Esophagus muscularis mucosa (tissue), 4 donors: ENCODE results near the gene HS2ST1. TPM values are rescaled to one million over a fixed set of nuclear protein-coding genes. Genes with fewer than 3 reads are reported as not detected.
A peak's percentile ranks its signal among the peaks of the same experiment; 100 is the strongest.

Experiments used
- DNase-seq: peaks from one replicate; pipeline ENCODE4 v3.0.0-alpha.2; 2017; ENCODE audit errors: extremely low spot score
- H3K27ac ChIP-seq, 4 donors: fragments of 200-600 bp; sonication (generic); replicated peaks in 1 of 4; 1 replicate in 3 of 4; 2 replicates in 1 of 4; pipeline ENCODE4 v1.5.1; 2016 to 2019; ENCODE audit warnings: mild to moderate bottlenecking in 1 of 4
- H3K27me3 ChIP-seq, 4 donors: fragments of 200-600 bp; sonication (generic); one replicate each; pipeline versions ENCODE4 v1.5.1 to v1.6.0; 2016 to 2019
- H3K36me3 ChIP-seq, 4 donors: fragments of 200-600 bp; sonication (generic); one replicate each; pipeline ENCODE4 v1.5.1; 2016 to 2019
- H3K4me1 ChIP-seq, 4 donors: fragments of 200-600 bp; sonication (generic); one replicate each; pipeline ENCODE4 v1.5.1; 2016 to 2019
- H3K4me3 ChIP-seq, 4 donors: fragments of 200-600 bp; sonication (generic); 1 replicate in 2 of 4; 2 replicates in 2 of 4; pipeline ENCODE4 v1.5.1; 2016 to 2019; ENCODE audit warnings: mild to moderate bottlenecking in 4 of 4, moderate library complexity in 1 of 4
- H3K9me3 ChIP-seq, 4 donors: fragments of 200-600 bp; sonication (generic); 1 replicate in 3 of 4; 2 replicates in 1 of 4; pipeline ENCODE4 v1.5.1; 2016 to 2019
- EP300 ChIP-seq: sonication (generic); formaldehyde crosslinking; IDR thresholded peaks from one replicate; pipeline ENCODE4 v1.6.1; 2017; ENCODE audit warnings: antibody characterized with exemption
- POLR2A ChIP-seq: fragments of 450-650 bp; IDR thresholded peaks from one replicate; pipeline ENCODE4 v1.6.1; 2017; ENCODE audit warnings: antibody characterized with exemption, moderate library complexity, mild to moderate bottlenecking, low read depth
- POLR2AphosphoS5 ChIP-seq, 2 donors: sonication (generic); formaldehyde crosslinking; IDR thresholded peaks; one replicate each; pipeline ENCODE4 v1.6.1; 2017; ENCODE audit warnings: antibody characterized with exemption in 2 of 2
- WGBS: methylation state at CpG from one replicate; pipeline ENCODE4 v1.1.5; 2018; 5-methylcytosine and 5-hydroxymethylcytosine counted together
- intact Hi-C: fragments of 100-400 bp; cut with DNase I; formaldehyde crosslinking; loops from one replicate; pipeline ENCODE4 v1.15.1; 2023
- total RNA-seq, 4 donors: library from RNA; depleted of rRNA; stranded (reverse); fragments of >200 nt; gene quantifications; one replicate each; pipeline versions ENCODE4 v1.1.0 to v1.2.1, GENCODE V29; 2016
- TF ChIP-seq, protein P1 (sequence below), 3 experiments: fragments of 200-600 bp in 2 of 3; fragments of 450-650 bp in 1 of 3; sonication (generic) in 2 of 3; IDR thresholded peaks; one replicate each; pipeline ENCODE4 v1.5.1; 2017 to 2019; ENCODE audit warnings: antibody characterized with exemption in 3 of 3, mild to moderate bottlenecking in 2 of 3, moderate library complexity in 1 of 3

HS2ST1 gene
- total RNA-seq, 4 donors from 2014 or later = 8.5 to 11.6 (median 9.4) TPM

DNA sequence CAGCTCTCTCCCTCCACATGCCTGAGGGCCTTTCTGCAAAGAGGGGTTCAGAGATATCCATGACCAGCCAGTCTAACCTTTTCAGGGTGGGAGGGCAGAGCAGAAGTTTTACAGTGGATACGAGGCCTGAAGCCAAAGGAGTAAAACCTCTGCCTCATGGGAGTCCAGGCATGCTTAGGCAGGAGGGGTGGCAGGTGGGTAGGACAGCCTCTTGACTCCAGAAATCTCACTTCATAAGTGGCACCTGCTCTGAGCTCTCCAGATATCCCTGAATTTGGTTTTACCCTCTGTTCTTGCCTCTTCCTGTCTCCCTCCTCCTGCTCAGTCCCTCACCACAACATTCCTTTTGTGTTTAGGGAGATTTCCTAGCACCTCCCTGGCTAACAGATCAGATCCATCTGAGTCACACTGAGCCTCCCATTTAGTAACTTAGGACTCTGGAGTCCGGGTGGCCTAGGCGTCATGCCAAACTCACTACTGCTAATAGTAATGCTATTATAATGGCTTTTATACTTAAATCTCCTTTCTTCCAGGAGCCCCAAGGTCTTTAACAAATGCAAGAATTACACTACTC is 201.0 kb downstream of the HS2ST1 start:
- 86% methylated on average over 3 of the region's 3 CpGs for WGBS
- no peaks in the 10 kb centered on the region for H3K27me3 ChIP-seq
- TF ChIP-seq, protein P1, sequence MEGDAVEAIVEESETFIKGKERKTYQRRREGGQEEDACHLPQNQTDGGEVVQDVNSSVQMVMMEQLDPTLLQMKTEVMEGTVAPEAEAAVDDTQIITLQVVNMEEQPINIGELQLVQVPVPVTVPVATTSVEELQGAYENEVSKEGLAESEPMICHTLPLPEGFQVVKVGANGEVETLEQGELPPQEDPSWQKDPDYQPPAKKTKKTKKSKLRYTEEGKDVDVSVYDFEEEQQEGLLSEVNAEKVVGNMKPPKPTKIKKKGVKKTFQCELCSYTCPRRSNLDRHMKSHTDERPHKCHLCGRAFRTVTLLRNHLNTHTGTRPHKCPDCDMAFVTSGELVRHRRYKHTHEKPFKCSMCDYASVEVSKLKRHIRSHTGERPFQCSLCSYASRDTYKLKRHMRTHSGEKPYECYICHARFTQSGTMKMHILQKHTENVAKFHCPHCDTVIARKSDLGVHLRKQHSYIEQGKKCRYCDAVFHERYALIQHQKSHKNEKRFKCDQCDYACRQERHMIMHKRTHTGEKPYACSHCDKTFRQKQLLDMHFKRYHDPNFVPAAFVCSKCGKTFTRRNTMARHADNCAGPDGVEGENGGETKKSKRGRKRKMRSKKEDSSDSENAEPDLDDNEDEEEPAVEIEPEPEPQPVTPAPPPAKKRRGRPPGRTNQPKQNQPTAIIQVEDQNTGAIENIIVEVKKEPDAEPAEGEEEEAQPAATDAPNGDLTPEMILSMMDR (IDR thresholded peaks at IDR 0.05) = no peak
- no peak for TF ChIP-seq EP300
- TF ChIP-seq POLR2AphosphoS5 (IDR thresholded peaks at IDR 0.05) = no peak
- no peak for TF ChIP-seq POLR2A
- H3K27ac ChIP-seq = no peak overlapping the region
- DNase-seq = peak; percentile 80
- no peak overlapping the region for H3K4me3 ChIP-seq
- no peaks in the 10 kb centered on the region for H3K9me3 ChIP-seq
- H3K36me3 ChIP-seq = no peaks in the 10 kb centered on the region
- no peaks in the 10 kb centered on the region for H3K4me1 ChIP-seq
- intact Hi-C loops = no loop called here

DNA sequence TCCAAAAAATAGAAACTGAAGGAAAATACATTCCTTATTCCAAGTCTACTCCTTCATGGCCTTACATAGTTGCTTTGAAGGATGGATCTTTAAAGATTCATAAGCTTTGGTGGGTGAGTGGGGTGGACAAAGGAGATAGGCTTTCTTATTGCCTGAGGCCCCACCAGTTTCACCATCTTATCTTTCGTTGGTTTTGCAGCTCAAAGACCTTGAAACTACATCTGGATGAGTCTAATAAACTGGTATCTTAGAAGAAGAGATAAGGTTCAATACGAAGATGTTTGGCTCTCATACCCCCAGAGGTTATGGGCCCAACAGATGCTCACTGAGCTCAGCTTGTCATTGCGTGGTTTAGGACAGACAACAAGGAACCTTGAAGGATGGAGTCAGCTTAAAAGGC is 201.5 kb downstream of the HS2ST1 start:
- Histone ChIP-seq H3K27ac (no peak overlapping the region), H3K27me3 (no peaks in the 10 kb centered on the region), H3K9me3 (no peaks in the 10 kb centered on the region), H3K36me3 (no peaks in the 10 kb centered on the region), H3K4me1 (no peaks in the 10 kb centered on the region), H3K4me3 (no peak overlapping the region)
- TF ChIP-seq, protein P1 (IDR thresholded peaks at IDR 0.05) = no peak
- TF ChIP-seq EP300 (no peak), POLR2AphosphoS5 (IDR thresholded peaks at IDR 0.05) (no peak), POLR2A (no peak)
- intact Hi-C loops = no loop called here
- DNase-seq = no peak
- WGBS = 95% methylated on average over 3 of the region's 3 CpGs

DNA sequence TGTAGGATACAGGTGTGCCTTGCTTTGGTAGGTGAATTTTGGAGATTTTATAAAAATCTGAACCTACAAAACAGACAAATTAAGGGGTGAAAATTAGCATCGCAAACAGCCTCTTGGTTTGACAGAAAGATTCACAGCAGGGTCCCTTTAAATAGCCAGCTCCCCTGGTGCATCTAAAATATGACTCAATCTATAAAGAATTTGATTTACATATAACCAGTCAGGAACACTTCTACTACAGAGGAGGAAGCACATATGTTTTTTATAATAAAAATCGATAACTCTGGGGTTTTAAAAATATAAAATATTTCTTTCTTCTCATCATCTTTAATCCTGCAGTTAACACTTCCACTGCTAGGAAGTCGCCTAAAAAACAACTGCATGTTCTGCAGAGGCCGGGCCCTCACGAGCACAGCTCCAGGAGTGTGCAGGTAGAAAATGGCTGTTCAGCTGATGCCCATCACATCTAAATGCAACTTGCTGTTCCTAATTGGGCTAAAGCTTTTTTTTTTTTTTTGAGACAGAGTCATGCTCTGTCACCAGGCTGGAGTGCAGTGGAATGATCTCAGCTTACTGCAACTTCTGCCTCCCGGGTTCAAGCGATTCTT is 203.4 kb downstream of the HS2ST1 start:
- no peaks in the 10 kb centered on the region for H3K36me3 ChIP-seq
- intact Hi-C loops = no loop called here
- WGBS = 79% methylated on average over 7 of the region's 7 CpGs
- TF ChIP-seq EP300 = no peak
- TF ChIP-seq, protein P1 (IDR thresholded peaks at IDR 0.05) = no peak
- no peak for TF ChIP-seq POLR2AphosphoS5 (IDR thresholded peaks at IDR 0.05)
- TF ChIP-seq POLR2A = no peak
- no peak overlapping the region for H3K4me3 ChIP-seq
- peak; percentile 12 for DNase-seq
- no peak overlapping the region for H3K27ac ChIP-seq
- H3K4me1 ChIP-seq = no peaks in the 10 kb centered on the region
- H3K27me3 ChIP-seq = no peaks in the 10 kb centered on the region
- no peaks in the 10 kb centered on the region for H3K9me3 ChIP-seq

DNA sequence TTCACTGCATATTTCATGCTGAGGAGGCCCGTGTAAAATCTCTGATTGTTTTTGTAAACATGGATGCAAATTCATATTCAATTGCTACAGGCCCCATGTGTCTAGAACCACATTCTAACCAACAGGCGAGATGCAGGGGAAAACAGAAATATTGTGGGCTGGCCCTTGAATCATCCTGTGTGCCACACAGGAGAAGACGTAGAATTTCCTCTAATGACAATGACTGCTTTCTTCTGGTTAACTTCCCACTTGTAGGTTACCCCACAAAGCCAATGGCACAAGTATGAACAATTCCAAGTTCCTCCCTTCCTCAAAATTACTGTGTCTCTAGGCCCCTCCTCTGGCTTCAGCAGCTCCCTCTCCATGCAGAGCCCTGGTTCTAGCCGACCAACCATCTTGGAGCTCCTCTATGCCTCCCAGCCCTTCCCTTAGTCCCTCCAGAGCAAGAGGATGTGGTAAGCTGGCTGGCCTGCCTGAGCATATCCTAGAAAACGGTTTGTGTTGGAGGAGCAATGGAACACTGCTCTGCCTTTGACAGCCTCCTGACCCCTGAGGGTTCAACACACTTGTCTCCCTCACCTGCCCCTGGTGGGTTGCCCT is 205.2 kb downstream of the HS2ST1 start:
- intact Hi-C loops = no loop called here

More for the DNA sequence above, 205.2 kb downstream of the HS2ST1 start:
- Histone ChIP-seq H3K27ac (no peak overlapping the region), H3K36me3 (no peaks in the 10 kb centered on the region), H3K4me1 (no peaks in the 10 kb centered on the region), H3K9me3 (no peaks in the 10 kb centered on the region), H3K27me3 (no peaks in the 10 kb centered on the region), H3K4me3 (no peak overlapping the region)
- WGBS = 88% methylated on average over 5 of the region's 5 CpGs
- DNase-seq = peak; percentile 80
- TF ChIP-seq POLR2A (no peak), EP300 (no peak), POLR2AphosphoS5 (IDR thresholded peaks at IDR 0.05) (no peak)
- TF ChIP-seq, protein P1 (IDR thresholded peaks at IDR 0.05) = no peak
